ENCODE data around the gene STK38L.

STK38L gene

GRCh38 chr12:27273114-27273513 is 29.0 kb downstream of the STK38L start:
- no peak for DNase-seq (ENCODE audit: low spot score)

GRCh38 chr12:27274706-27275105 is 30.6 kb downstream of the STK38L start:
- in situ Hi-C loops (cut with MboI; ENCODE audit: low pct_unique_long_range_greater_than_20kb, low sequenced_read_pairs, unreplicated experiment): no loop called here
- no peak for DNase-seq (ENCODE audit: low spot score)

More at GRCh38 chr12:27273114-27273513, 29.0 kb downstream of the STK38L start:
- in situ Hi-C loops (cut with MboI; ENCODE audit: low pct_unique_long_range_greater_than_20kb, low sequenced_read_pairs, unreplicated experiment): no loop called here
- TF ChIP-seq CTCF (IDR thresholded peaks at IDR 0.05; ENCODE audit: extremely low read depth, insufficient read depth, missing control alignments): no peak

GRCh38 chr12:27276275-27276674 is 32.2 kb downstream of the STK38L start:
- no peak for DNase-seq (ENCODE audit: low spot score)
- TF ChIP-seq CTCF (IDR thresholded peaks at IDR 0.05; ENCODE audit: extremely low read depth, insufficient read depth, missing control alignments): no peak
- in situ Hi-C loops (cut with MboI; ENCODE audit: low pct_unique_long_range_greater_than_20kb, low sequenced_read_pairs, unreplicated experiment): no loop called here

More at GRCh38 chr12:27274706-27275105, 30.6 kb downstream of the STK38L start:
- no peak for TF ChIP-seq CTCF (IDR thresholded peaks at IDR 0.05; ENCODE audit: extremely low read depth, insufficient read depth, missing control alignments)

GRCh38 chr12:27277846-27278260 is 33.8 kb downstream of the STK38L start:
- in situ Hi-C loops (cut with MboI; ENCODE audit: low pct_unique_long_range_greater_than_20kb, low sequenced_read_pairs, unreplicated experiment): no loop called here
- no peak for TF ChIP-seq CTCF (IDR thresholded peaks at IDR 0.05; ENCODE audit: extremely low read depth, insufficient read depth, missing control alignments)
- peak; percentile 41 for DNase-seq (ENCODE audit: low spot score)

- DNase-seq (ENCODE audit: low spot score): no peak
- no peak for TF ChIP-seq CTCF (IDR thresholded peaks at IDR 0.05; ENCODE audit: extremely low read depth, insufficient read depth, missing control alignments)
- in situ Hi-C loops (cut with MboI; ENCODE audit: low pct_unique_long_range_greater_than_20kb, low sequenced_read_pairs, unreplicated experiment): no loop called here
These were observed 35.7 kb downstream of the STK38L start for GRCh38 chr12:27279826-27280225.

- in situ Hi-C loops (cut with MboI; ENCODE audit: low pct_unique_long_range_greater_than_20kb, low sequenced_read_pairs, unreplicated experiment): no loop called here
- no peak for TF ChIP-seq CTCF (IDR thresholded peaks at IDR 0.05; ENCODE audit: extremely low read depth, insufficient read depth, missing control alignments)
- DNase-seq (ENCODE audit: low spot score): no peak
These were observed 36.3 kb downstream of the STK38L start for GRCh38 chr12:27280412-27280811.

GRCh38 chr12:27282754-27283153 is 38.7 kb downstream of the STK38L start:
- in situ Hi-C loops (cut with MboI; ENCODE audit: low pct_unique_long_range_greater_than_20kb, low sequenced_read_pairs, unreplicated experiment): no loop called here
- no peak for DNase-seq (ENCODE audit: low spot score)
- no peak for TF ChIP-seq CTCF (IDR thresholded peaks at IDR 0.05; ENCODE audit: extremely low read depth, insufficient read depth, missing control alignments)

Measured in GM13977 (cell line).